Stimulated activated CD4-positive, alpha-beta T cell treated with anti-CD3 and anti-CD28 coated beads, Interleukin-4, amount 100 ng/mL, for 1 hour (primary cell): ENCODE data around the gene ZNF837.
A peak's percentile ranks its signal among the peaks of the same experiment; 100 is the strongest.
"Not testable (repeated sequence)": the region's sequence is repeated elsewhere in the genome, so short reads cannot be mapped to it uniquely, and the experiment has no call there.

Experiments
- DNase-seq: peaks from one replicate; pipeline ENCODE4 v3.0.0-alpha.2; 2020

Gene ZNF837

GRCh38 chr19:58350001-58350861, 30.6 kb downstream of the ZNF837 start:
- DNase-seq = no peak

GRCh38 chr19:58349590-58349989, 31.2 kb downstream of the ZNF837 start:
- DNase-seq = no peak

DNA sequence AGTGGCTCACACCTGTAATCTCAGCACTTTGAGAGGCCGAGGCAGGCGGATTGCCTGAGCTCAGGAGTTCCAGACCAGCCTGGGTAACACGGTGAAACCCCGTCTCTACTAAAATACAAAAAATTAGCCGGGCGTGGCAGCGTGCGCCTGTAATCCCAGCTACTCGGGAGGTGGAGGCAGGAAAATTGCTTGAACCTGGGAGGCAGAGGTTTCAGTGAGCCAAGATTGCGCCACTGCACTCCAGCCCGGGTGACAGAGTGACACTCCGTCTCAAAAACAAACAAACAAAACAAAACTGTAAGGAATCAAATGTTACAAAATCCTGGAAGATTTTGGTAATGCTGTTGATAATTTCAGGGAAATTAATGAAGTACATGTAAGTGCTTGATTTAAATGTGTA, 32.8 kb downstream of the ZNF837 start:
- DNase-seq = not testable (repeated sequence)

- DNase-seq = peak; percentile 63
These were observed 33.6 kb downstream of the ZNF837 start for GRCh38 chr19:58346961-58347929.

- no peak for DNase-seq
These were observed 35.3 kb downstream of the ZNF837 start for GRCh38 chr19:58345558-58345957.

DNA sequence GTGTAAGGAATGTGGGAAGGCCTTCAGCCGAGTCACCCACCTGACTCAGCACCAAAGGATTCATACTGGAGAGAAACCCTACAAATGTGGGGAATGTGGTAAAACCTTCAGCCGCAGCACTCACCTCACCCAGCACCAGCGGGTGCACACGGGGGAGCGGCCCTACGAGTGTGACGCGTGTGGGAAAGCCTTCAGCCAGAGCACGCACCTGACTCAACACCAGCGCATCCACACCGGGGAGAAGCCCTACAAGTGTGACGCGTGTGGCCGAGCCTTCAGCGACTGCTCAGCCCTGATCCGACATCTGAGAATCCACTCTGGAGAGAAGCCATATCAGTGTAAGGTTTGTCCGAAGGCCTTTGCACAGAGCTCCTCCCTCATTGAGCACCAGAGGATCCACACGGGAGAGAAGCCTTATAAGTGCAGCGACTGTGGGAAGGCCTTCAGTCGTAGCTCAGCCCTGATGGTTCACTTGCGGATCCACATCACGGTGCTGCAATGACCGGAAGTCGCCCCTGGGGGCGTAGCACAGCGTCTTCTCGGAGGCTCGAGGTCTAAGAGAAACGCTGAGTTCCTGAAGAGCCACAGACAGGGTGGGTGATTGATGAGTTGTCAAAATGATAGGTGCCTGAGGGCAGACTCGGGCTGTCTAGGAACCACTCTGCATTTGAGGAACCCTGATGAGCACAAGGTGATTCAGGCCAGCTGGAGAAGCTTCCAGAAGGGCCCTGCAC, 41.8 kb downstream of the ZNF837 start:
- no peak for DNase-seq

- DNase-seq = no peak
These were observed 42.5 kb downstream of the ZNF837 start for GRCh38 chr19:58338336-58338735.

DNA sequence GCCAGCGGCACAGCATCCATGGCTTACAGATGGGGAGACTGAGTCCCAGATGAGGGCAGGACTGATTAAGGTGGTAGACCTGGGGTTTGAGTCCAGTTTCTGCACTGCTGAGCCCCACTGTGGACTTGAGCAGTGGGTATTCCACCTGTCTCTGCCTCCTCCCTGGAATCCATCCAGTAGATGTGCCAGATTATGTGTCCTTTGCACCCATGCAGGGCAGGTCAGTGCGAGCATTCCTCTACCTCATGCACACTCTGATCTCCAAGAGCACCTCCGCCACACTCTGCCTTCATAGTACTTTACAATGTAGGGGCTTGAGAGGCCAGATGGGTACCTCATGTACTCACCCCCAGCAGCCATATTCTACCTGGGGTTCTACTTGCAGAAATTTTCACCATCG, 44.0 kb downstream of the ZNF837 start:
- no peak for DNase-seq

- DNase-seq = no peak
These were observed 44.6 kb downstream of the ZNF837 start for GRCh38 chr19:58336216-58336615.

GRCh38 chr19:58335630-58336029, 45.2 kb downstream of the ZNF837 start:
- DNase-seq = no peak

DNA sequence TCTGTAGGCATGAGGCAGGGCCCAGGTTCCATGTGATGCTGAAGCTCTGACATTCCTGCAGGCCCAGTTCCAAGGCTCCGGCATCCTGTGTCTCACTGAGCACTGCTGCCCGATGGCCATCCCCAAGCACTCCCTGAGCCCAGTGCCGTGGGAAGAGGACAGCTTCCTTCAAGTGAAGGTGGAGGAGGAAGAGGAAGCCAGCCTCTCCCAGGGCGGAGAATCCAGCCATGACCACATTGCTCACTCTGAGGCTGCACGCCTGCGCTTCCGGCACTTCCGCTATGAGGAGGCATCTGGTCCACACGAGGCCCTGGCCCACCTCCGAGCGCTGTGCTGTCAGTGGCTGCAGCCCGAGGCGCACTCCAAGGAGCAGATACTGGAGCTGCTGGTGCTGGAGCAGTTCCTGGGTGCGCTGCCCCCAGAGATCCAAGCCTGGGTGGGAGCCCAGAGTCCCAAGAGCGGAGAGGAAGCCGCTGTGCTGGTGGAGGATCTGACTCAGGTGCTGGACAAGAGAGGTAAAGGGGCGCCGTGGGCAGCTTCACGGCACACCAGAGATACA, 46.1 kb downstream of the ZNF837 start:
- no peak for DNase-seq

- no peak for DNase-seq
These were observed 48.1 kb downstream of the ZNF837 start for GRCh38 chr19:58332697-58333096.

DNA sequence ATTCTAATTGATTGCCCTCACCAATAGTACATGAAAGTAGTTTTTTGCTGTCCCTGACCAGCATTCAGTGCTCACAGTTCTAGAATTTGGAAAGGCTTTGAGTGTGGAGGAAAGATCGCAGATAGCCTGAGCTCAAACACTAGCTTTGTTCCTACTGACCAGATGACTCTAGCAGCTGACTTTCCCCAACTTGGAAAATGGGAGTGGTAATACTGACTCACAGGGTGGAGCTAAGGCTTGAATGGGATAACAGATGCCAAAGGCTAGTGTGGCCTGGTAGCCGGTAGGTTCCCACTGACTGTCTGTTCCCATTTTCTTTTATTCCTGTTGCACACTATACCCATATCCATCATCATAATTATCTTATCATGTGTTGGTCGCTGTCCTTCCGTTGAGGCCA, 50.4 kb downstream of the ZNF837 start:
- DNase-seq = no peak

DNA sequence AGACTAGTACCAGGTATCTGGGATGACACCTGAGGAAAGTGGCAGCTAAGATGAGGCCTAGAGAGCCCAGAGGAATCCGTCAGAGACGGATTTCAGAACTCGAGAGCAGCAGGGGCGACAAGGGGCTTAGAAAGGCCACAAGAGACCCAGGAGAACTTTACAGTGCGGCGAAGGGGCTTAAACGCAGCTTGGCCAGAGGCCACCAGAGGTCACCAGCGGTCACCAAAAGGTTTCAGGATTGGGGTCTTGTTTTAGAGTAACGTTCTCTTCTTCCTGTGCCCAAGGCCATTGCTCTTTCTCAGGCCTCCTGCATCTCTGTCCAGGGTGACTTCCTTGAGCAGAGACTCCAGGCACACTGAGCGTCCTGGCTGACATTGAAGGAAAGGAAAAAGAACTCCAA, 51.8 kb downstream of the ZNF837 start:
- DNase-seq = no peak

DNA sequence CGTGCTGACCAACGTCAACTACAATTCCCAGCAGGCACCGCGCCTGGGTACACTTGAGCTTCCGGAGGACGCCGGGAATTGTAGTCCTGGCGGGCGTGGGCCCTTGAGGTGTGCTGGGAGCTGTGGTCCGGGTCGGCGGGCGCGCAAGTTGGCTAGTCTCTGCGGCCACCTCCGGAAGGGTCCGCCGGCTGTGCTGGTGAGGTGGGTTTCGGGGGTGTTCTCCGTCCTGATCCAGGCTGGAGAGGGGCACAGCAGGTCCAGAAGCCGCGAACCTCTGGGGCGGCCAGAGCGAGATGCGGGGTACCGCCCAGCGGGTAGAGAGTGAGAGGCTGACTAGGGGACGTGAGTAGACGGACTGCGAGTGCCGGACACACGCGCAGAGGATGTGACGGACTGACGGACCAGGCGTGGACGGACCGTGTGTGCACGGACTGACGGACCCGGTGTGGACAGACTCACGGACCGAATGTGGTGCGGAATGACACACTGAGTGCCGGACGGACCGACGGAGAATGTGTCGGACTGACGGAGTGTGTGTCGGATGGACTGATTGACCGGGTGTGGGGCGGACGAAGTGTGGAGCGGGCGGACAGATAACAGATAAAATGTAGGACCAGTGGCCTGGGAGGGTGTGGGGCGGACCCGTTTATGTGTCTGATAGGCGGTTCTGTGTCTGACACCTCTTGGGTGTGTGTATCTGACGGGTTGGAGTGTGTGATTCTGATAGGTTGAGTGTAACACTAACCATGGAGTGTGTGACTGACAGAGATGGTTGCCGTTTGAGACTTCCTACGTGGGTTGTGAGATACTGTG, 53.7 kb downstream of the ZNF837 start, which contains the start of gene ZSCAN22:
Gene ZSCAN22, plus strand, starts transcription at position 81 of the 813 bp plus-strand sequence. CDS start 7,809 bp downstream, outside the sequence.
- peak; percentile 91 for DNase-seq

- no peak for DNase-seq
These were observed 54.3 kb downstream of the ZNF837 start for GRCh38 chr19:58326501-58326913.

DNA sequence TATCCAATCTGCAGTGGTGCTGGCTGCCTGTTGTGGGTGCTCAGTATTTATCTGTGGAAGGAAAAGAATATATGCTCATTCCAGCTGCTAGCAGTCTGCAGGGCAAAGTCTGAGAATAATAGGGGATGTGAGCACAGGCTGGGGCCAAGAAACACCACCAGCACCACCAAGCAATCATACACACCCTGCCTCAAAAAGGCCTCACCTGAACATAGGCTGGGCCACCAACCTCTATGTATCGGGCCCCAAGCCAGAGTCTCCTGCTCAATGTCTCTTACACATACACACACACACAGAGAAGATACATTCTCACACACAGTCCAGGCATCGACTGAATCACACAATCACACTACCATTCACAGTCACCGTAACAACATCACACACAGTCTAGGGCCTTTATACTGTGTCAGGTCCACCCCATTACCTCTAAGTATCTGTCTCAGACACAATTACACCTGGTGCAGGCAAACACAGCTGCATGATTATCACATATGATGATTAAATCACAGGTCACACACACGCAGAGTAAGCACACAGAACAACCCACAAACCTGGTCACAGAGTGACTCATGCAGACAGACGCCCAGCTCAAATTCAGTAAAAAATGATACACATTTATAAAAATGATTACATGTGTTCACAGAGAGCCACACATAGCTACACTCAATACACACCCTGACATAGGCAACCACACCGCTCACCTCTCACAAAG, 55.4 kb downstream of the ZNF837 start:
- no peak for DNase-seq

GRCh38 chr19:58319241-58319640, 61.6 kb downstream of the ZNF837 start:
- no peak for DNase-seq

DNA sequence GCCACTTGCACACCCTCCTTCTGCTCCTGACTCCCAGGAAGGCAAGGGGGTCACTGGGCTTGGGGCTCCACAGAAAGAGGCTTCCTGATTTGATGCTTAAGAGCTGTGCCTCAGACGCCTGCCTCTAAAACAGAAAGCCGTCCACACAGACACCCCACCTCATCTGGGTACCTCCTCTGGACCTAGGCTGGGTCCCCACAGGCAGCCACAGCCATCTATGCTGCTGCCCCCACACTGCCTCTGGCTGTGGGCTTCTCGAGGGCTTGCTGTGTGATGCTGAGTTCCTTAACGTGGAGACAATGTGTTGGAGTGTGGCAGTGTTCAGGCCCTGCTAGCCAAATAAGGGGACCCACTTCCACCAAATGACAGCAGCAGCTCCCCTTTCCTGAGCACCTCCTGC, 62.5 kb downstream of the ZNF837 start:
- no peak for DNase-seq
